ENCODE results near the gene DYTN.

The DYTN gene

GRCh38 chr2:206688990-206689389, 29.2 kb downstream of the DYTN start:
- H2BK120ac ChIP-seq (ENCODE audit: insufficient read depth, low read length, poor library complexity) = no peak overlapping the region
- H3K27me3 ChIP-seq (ENCODE audit: insufficient read depth, low read length) = no peaks in the 10 kb centered on the region
- H2BK12ac ChIP-seq (ENCODE audit: low read length) = no peak overlapping the region
- no peak overlapping the region for H3K4me3 ChIP-seq (ENCODE audit: low read depth, low read length)
- H3K4me1 ChIP-seq (ENCODE audit: control insufficient read depth in 1 of 2, insufficient read depth in 2 of 2, low read length in 2 of 2) = no peaks in the 10 kb centered on the region
- no peaks in the 10 kb centered on the region for H3K79me1 ChIP-seq (ENCODE audit: low read length)
- no peak overlapping the region for H4K91ac ChIP-seq (ENCODE audit: low read depth, low read length)
- no peak overlapping the region for H2BK5ac ChIP-seq (ENCODE audit: low read depth, low read length, poor library complexity)
- H3K4me2 ChIP-seq (ENCODE audit: low read length) = no peak overlapping the region
- no peak overlapping the region for H3K14ac ChIP-seq (ENCODE audit: low read length)
- no peak overlapping the region for H2AFZ ChIP-seq (ENCODE audit: insufficient read depth, low read length, poor library complexity)
- H3K36me3 ChIP-seq (ENCODE audit: control insufficient read depth in 1 of 2, insufficient read depth in 2 of 2, low read length in 2 of 2) = no peaks in the 10 kb centered on the region
- no peak overlapping the region for H3K18ac ChIP-seq (ENCODE audit: low read length)
- H4K12ac ChIP-seq (ENCODE audit: low read depth, low read length) = no peak overlapping the region
- H3K9me3 ChIP-seq (ENCODE audit: insufficient read depth, low read depth, low read length) = no peaks in the 10 kb centered on the region
- WGBS (ENCODE audit: extremely low coverage, insufficient coverage, insufficient read length) = no CpG with 5 or more reads among the region's 1 CpG
- no peak overlapping the region for H3K9ac ChIP-seq (ENCODE audit: low read length)
- no peak overlapping the region for H3K23ac ChIP-seq (ENCODE audit: low read length)
- H3K27ac ChIP-seq (ENCODE audit: low read depth, low read length) = no peak overlapping the region
- H2AK5ac ChIP-seq (ENCODE audit: low read length) = no peak overlapping the region
- H4K8ac ChIP-seq (ENCODE audit: low read depth, low read length) = no peak overlapping the region
- no peak overlapping the region for H3K4ac ChIP-seq (ENCODE audit: low read depth, low read length)
- no peak for DNase-seq
- H3K79me2 ChIP-seq (ENCODE audit: control insufficient read depth, insufficient read depth, low read length, poor library complexity) = no peaks in the 10 kb centered on the region

GRCh38 chr2:206688453-206688852, 29.7 kb downstream of the DYTN start:
- Histone ChIP-seq H4K12ac (ENCODE audit: low read depth, low read length) (no peak overlapping the region), H3K9ac (ENCODE audit: low read length) (no peak overlapping the region), H2AK5ac (ENCODE audit: low read length) (no peak overlapping the region), H3K9me3 (ENCODE audit: insufficient read depth, low read depth, low read length) (no peaks in the 10 kb centered on the region), H3K79me2 (ENCODE audit: control insufficient read depth, insufficient read depth, low read length, poor library complexity) (no peaks in the 10 kb centered on the region), H4K8ac (ENCODE audit: low read depth, low read length) (no peak overlapping the region), H3K4me2 (ENCODE audit: low read length) (no peak overlapping the region), H3K4me1 (ENCODE audit: control insufficient read depth in 1 of 2, insufficient read depth in 2 of 2, low read length in 2 of 2) (no peaks in the 10 kb centered on the region), H3K18ac (ENCODE audit: low read length) (no peak overlapping the region), H3K4me3 (ENCODE audit: low read depth, low read length) (no peak overlapping the region), H3K27me3 (ENCODE audit: insufficient read depth, low read length) (no peaks in the 10 kb centered on the region), H3K36me3 (ENCODE audit: control insufficient read depth in 1 of 2, insufficient read depth in 2 of 2, low read length in 2 of 2) (no peaks in the 10 kb centered on the region), H2BK5ac (ENCODE audit: low read depth, low read length, poor library complexity) (no peak overlapping the region), H2AFZ (ENCODE audit: insufficient read depth, low read length, poor library complexity) (no peak overlapping the region), H3K23ac (ENCODE audit: low read length) (no peak overlapping the region), H2BK120ac (ENCODE audit: insufficient read depth, low read length, poor library complexity) (no peak overlapping the region), H3K27ac (ENCODE audit: low read depth, low read length) (no peak overlapping the region), H3K79me1 (ENCODE audit: low read length) (no peaks in the 10 kb centered on the region), H3K4ac (ENCODE audit: low read depth, low read length) (no peak overlapping the region), H3K14ac (ENCODE audit: low read length) (no peak overlapping the region), H4K91ac (ENCODE audit: low read depth, low read length) (no peak overlapping the region), H2BK12ac (ENCODE audit: low read length) (no peak overlapping the region)
- no CpG with 5 or more reads among the region's 2 CpGs for WGBS (ENCODE audit: extremely low coverage, insufficient coverage, insufficient read length)
- no peak for DNase-seq

DNA sequence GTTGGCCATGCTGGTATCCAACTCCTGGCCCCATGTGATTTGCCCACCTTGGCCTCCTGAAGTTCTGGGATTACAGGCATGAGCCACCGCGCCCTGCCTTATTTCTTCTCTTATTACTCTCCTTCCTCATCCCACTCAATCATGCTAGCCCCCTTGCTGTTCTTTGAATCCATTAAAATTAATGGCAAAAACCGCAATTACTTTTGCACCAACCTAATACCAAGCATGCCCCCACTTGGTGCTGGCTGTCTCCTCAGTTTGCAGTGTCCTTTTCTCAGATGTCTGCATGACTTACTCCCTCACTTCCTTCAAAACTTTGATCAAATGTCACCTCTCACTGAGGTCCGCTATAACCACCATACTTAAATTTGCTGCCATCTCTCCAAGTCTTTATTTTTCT, 34.6 kb downstream of the DYTN start:
- H3K4me1 ChIP-seq (ENCODE audit: control insufficient read depth in 1 of 2, insufficient read depth in 2 of 2, low read length in 2 of 2) = no peaks in the 10 kb centered on the region
- no peak overlapping the region for H3K4me2 ChIP-seq (ENCODE audit: low read length)
- no peak overlapping the region for H3K4me3 ChIP-seq (ENCODE audit: low read depth, low read length)
- H3K36me3 ChIP-seq (ENCODE audit: control insufficient read depth in 1 of 2, insufficient read depth in 2 of 2, low read length in 2 of 2) = no peaks in the 10 kb centered on the region
- no peak overlapping the region for H3K4ac ChIP-seq (ENCODE audit: low read depth, low read length)
- H4K91ac ChIP-seq (ENCODE audit: low read depth, low read length) = no peak overlapping the region
- H3K9ac ChIP-seq (ENCODE audit: low read length) = no peak overlapping the region
- no peaks in the 10 kb centered on the region for H3K79me1 ChIP-seq (ENCODE audit: low read length)
- no peak overlapping the region for H2AFZ ChIP-seq (ENCODE audit: insufficient read depth, low read length, poor library complexity)
- H4K8ac ChIP-seq (ENCODE audit: low read depth, low read length) = no peak overlapping the region
- H3K79me2 ChIP-seq (ENCODE audit: control insufficient read depth, insufficient read depth, low read length, poor library complexity) = no peaks in the 10 kb centered on the region
- no peak overlapping the region for H3K14ac ChIP-seq (ENCODE audit: low read length)
- H3K9me3 ChIP-seq (ENCODE audit: insufficient read depth, low read depth, low read length) = no peaks in the 10 kb centered on the region
- H2BK120ac ChIP-seq (ENCODE audit: insufficient read depth, low read length, poor library complexity) = no peak overlapping the region
- H2AK5ac ChIP-seq (ENCODE audit: low read length) = no peak overlapping the region
- no peak for DNase-seq
- no peak overlapping the region for H3K23ac ChIP-seq (ENCODE audit: low read length)
- no peak overlapping the region for H2BK5ac ChIP-seq (ENCODE audit: low read depth, low read length, poor library complexity)
- WGBS (ENCODE audit: extremely low coverage, insufficient coverage, insufficient read length) = no CpG with 5 or more reads among the region's 4 CpGs
- H4K12ac ChIP-seq (ENCODE audit: low read depth, low read length) = no peak overlapping the region
- H2BK12ac ChIP-seq (ENCODE audit: low read length) = no peak overlapping the region
- H3K27me3 ChIP-seq (ENCODE audit: insufficient read depth, low read length) = no peaks in the 10 kb centered on the region
- no peak overlapping the region for H3K18ac ChIP-seq (ENCODE audit: low read length)
- no peak overlapping the region for H3K27ac ChIP-seq (ENCODE audit: low read depth, low read length)

GRCh38 chr2:206670531-206671319, 47.5 kb downstream of the DYTN start:
- H3K36me3 ChIP-seq (ENCODE audit: control insufficient read depth in 1 of 2, insufficient read depth in 2 of 2, low read length in 2 of 2) = no peaks in the 10 kb centered on the region
- no peak overlapping the region for H3K4me2 ChIP-seq (ENCODE audit: low read length)
- no peak overlapping the region for H2BK120ac ChIP-seq (ENCODE audit: insufficient read depth, low read length, poor library complexity)
- H3K27me3 ChIP-seq (ENCODE audit: insufficient read depth, low read length) = no peaks in the 10 kb centered on the region
- no peak overlapping the region for H4K12ac ChIP-seq (ENCODE audit: low read depth, low read length)
- H2AFZ ChIP-seq (ENCODE audit: insufficient read depth, low read length, poor library complexity) = no peak overlapping the region
- no peak overlapping the region for H3K9ac ChIP-seq (ENCODE audit: low read length)
- H3K79me2 ChIP-seq (ENCODE audit: control insufficient read depth, insufficient read depth, low read length, poor library complexity) = no peaks in the 10 kb centered on the region
- no peak overlapping the region for H3K27ac ChIP-seq (ENCODE audit: low read depth, low read length)
- no peak overlapping the region for H3K4me3 ChIP-seq (ENCODE audit: low read depth, low read length)
- no peaks in the 10 kb centered on the region for H3K4me1 ChIP-seq (ENCODE audit: control insufficient read depth in 1 of 2, insufficient read depth in 2 of 2, low read length in 2 of 2)
- no peak overlapping the region for H2AK5ac ChIP-seq (ENCODE audit: low read length)
- H2BK5ac ChIP-seq (ENCODE audit: low read depth, low read length, poor library complexity) = no peak overlapping the region
- WGBS (ENCODE audit: extremely low coverage, insufficient coverage, insufficient read length) = no CpG with 5 or more reads among the region's 7 CpGs
- H3K4ac ChIP-seq (ENCODE audit: low read depth, low read length) = no peak overlapping the region
- no peak overlapping the region for H3K14ac ChIP-seq (ENCODE audit: low read length)
- no peak overlapping the region for H4K8ac ChIP-seq (ENCODE audit: low read depth, low read length)
- no peak overlapping the region for H4K91ac ChIP-seq (ENCODE audit: low read depth, low read length)
- no peak overlapping the region for H2BK12ac ChIP-seq (ENCODE audit: low read length)
- DNase-seq = no peak
- no peak overlapping the region for H3K18ac ChIP-seq (ENCODE audit: low read length)
- no peak overlapping the region for H3K23ac ChIP-seq (ENCODE audit: low read length)
- H3K9me3 ChIP-seq (ENCODE audit: insufficient read depth, low read depth, low read length) = no peaks in the 10 kb centered on the region
- no peaks in the 10 kb centered on the region for H3K79me1 ChIP-seq (ENCODE audit: low read length)

Measured in trophoblast cell (in vitro differentiated cells and primary cell).